Smooth muscle cell (in vitro differentiated cells): ENCODE measurements around the gene SLC52A1. TPM values are rescaled to one million over a fixed set of nuclear protein-coding genes. Genes with fewer than 3 reads are reported as not detected.

Experiments used
- DNase-seq: peaks from one replicate; lab custom pipeline; 2025; ENCODE audit not compliant: unreplicated experiment; lab: John Stamatoyannopoulos, UW
- H2AFZ ChIP-seq: fragments of 200-600 bp; sonication (generic); 2 replicates; pipeline ENCODE4 v1.6.0; 2016; ENCODE audit warnings: antibody characterized with exemption, low read depth, mild to moderate bottlenecking
- H3F3A ChIP-seq: fragments of 200-600 bp; sonication (generic); 2 replicates; pipeline ENCODE4 v1.6.0; 2017; ENCODE audit warnings: antibody characterized with exemption, low read depth
- H3K27ac ChIP-seq: fragments of 200-600 bp; sonication (generic); 2 replicates; pipeline ENCODE4 v1.5.1; 2016; ENCODE audit warnings: low read depth, mild to moderate bottlenecking
- H3K27me3 ChIP-seq: fragments of 200-600 bp; sonication (generic); 2 replicates; pipeline ENCODE4 v1.6.1; 2016; ENCODE audit warnings: low read depth, mild to moderate bottlenecking
- H3K36me3 ChIP-seq: fragments of 200-600 bp; sonication (generic); 2 replicates; pipeline ENCODE4 v1.5.1; 2016; ENCODE audit warnings: low read depth
- H3K4me1 ChIP-seq: fragments of 200-600 bp; sonication (generic); 2 replicates; pipeline ENCODE4 v1.5.1; 2016; ENCODE audit warnings: low read depth
- H3K4me2 ChIP-seq: fragments of 200-600 bp; sonication (generic); 2 replicates; pipeline ENCODE4 v1.6.0; 2016; ENCODE audit warnings: mild to moderate bottlenecking
- H3K4me3 ChIP-seq: fragments of 200-600 bp; sonication (generic); 2 replicates; pipeline ENCODE4 v1.5.1; 2016; ENCODE audit warnings: mild to moderate bottlenecking
- H3K79me2 ChIP-seq: fragments of 200-600 bp; sonication (generic); 2 replicates; pipeline ENCODE4 v1.6.0; 2016; ENCODE audit warnings: low read depth, mild to moderate bottlenecking
- H3K9ac ChIP-seq: fragments of 200-600 bp; sonication (generic); 2 replicates; pipeline ENCODE4 v1.6.0; 2016; ENCODE audit warnings: low read depth
- H3K9me3 ChIP-seq: fragments of 200-600 bp; sonication (generic); replicated peaks from 2 replicates; pipeline ENCODE4 v1.5.1; 2016; ENCODE audit warnings: low read depth
- H4K20me1 ChIP-seq: fragments of 200-600 bp; sonication (generic); 2 replicates; pipeline ENCODE4 v1.6.0; 2016; ENCODE audit warnings: low read depth
- CTCF ChIP-seq: fragments of 200-600 bp; sonication (generic); IDR thresholded peaks from 2 replicates; pipeline ENCODE4 v1.5.1; 2017; ENCODE audit warnings: borderline replicate concordance, mild to moderate bottlenecking, antibody characterized with exemption; ENCODE audit not compliant: insufficient read depth, poor library complexity, severe bottlenecking
- WGBS: methylation state at CpG from one replicate; pipeline ENCODE4 v1.1.7; 2016; ENCODE audit warnings: low lambda C conversion rate; 5-methylcytosine and 5-hydroxymethylcytosine counted together
- polyA plus RNA-seq: library from polyadenylated mRNA; unstranded; fragments of >200 nt; fragmentation: Nextera tagmentation; extraction: Ambion mirVana; gene quantifications from 2 replicates; pipeline ENCODE4 v1.2.1, GENCODE V29; 2016
- total RNA-seq: library from RNA; depleted of rRNA; stranded (reverse); fragments of >200 nt; gene quantifications from 2 replicates; pipeline ENCODE4 v1.2.3, GENCODE V29; 2014

Gene SLC52A1
- total and polyA plus RNA-seq, 2 experiments from 2014 or later: 0.31 to 1.7 TPM

DNA sequence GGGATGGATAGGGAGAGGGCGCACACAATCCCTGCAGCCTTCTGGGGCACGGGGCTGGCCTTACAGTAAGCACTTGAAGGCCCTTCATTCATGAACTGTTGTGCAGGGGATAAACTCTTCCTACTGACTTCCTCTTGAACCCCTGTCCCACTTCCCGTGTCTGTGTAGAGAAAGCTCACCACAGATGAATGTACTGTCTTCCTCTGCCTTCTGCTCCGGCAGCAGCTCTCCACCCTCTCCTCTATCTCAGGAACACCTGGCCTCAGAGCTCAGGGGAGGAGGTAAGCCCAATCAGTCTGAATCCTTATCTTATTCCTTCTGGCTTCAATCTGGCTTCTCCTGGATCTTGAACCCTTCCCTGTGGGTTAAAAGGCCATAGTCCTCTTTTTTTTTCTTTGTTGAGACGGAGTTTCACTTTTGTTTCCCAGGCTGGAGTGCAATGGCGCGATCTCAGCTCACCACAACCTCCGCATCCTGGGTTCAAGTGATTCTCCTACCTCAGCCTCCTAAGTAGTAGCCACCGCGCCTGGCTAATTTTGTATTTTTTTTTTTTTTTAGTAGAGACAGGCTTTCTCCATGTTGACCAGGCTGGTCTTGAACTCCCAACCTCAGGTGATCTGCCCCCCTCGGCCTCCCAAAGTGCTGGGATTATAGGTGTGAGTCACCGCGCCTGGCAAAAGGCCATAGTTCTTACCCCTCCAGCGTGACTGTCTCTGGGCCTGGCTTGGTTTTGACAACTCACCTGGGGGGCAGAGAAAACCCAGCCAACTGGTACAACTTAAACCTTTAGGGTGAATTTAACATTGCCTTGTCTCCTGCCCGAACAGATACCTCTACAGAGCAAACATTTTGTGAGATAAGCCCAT, 7.2 kb upstream of the SLC52A1 start:
- no peak overlapping the region for H3K27ac ChIP-seq
- DNase-seq: no peak
- no peak overlapping the region for H3K9ac ChIP-seq
- H3K4me2 ChIP-seq: no peak overlapping the region
- no peaks in the 10 kb centered on the region for H3K9me3 ChIP-seq
- H3K36me3 ChIP-seq: no peaks in the 10 kb centered on the region
- no peaks in the 10 kb centered on the region for H3F3A ChIP-seq
- no peaks in the 10 kb centered on the region for H4K20me1 ChIP-seq
- no peak overlapping the region for H2AFZ ChIP-seq
- 92% methylated on average over 15 of the region's 15 CpGs for WGBS
- no peaks in the 10 kb centered on the region for H3K27me3 ChIP-seq
- no peak overlapping the region for H3K4me3 ChIP-seq
- H3K79me2 ChIP-seq: no peaks in the 10 kb centered on the region
- no peak for TF ChIP-seq CTCF
- no peaks in the 10 kb centered on the region for H3K4me1 ChIP-seq

GRCh38 chr17:5034651-5035050, 575 bp downstream of the SLC52A1 start:
- H3K79me2 ChIP-seq: no peaks in the 10 kb centered on the region
- DNase-seq: no peak
- no peak overlapping the region for H2AFZ ChIP-seq
- H4K20me1 ChIP-seq: no peaks in the 10 kb centered on the region
- 92% methylated on average over 14 of the region's 14 CpGs for WGBS
- H3K9ac ChIP-seq: no peak overlapping the region
- TF ChIP-seq CTCF: no peak
- H3K4me3 ChIP-seq: no peak overlapping the region
- peaks cover 21% of the 10 kb centered on the region for H3K27me3 ChIP-seq
- H3K4me1 ChIP-seq: no peaks in the 10 kb centered on the region
- H3K4me2 ChIP-seq: no peak overlapping the region
- H3F3A ChIP-seq: no peaks in the 10 kb centered on the region
- H3K36me3 ChIP-seq: no peaks in the 10 kb centered on the region
- no peak overlapping the region for H3K27ac ChIP-seq
- no peaks in the 10 kb centered on the region for H3K9me3 ChIP-seq

- H3K79me2 ChIP-seq: no peaks in the 10 kb centered on the region
- no peaks in the 10 kb centered on the region for H4K20me1 ChIP-seq
- no peak for TF ChIP-seq CTCF
- no peak overlapping the region for H3K4me3 ChIP-seq
- no peaks in the 10 kb centered on the region for H3F3A ChIP-seq
- no peak for DNase-seq
- no peak overlapping the region for H2AFZ ChIP-seq
- H3K36me3 ChIP-seq: no peaks in the 10 kb centered on the region
- WGBS: 94% methylated on average over 5 of the region's 5 CpGs
- no peaks in the 10 kb centered on the region for H3K4me1 ChIP-seq
- H3K9ac ChIP-seq: no peak overlapping the region
- no peaks in the 10 kb centered on the region for H3K9me3 ChIP-seq
- peaks cover 21% of the 10 kb centered on the region for H3K27me3 ChIP-seq
- H3K27ac ChIP-seq: no peak overlapping the region
- H3K4me2 ChIP-seq: no peak overlapping the region
These were observed 1.2 kb downstream of the SLC52A1 start for GRCh38 chr17:5034063-5034462.
